Raji (cell line): ENCODE data around the gene SH3RF3.

Experiments used
- POLR2A ChIP-seq: IDR thresholded peaks from 2 replicates; pipeline ENCODE4 v1.6.1; 2011; ENCODE audit warnings: low read depth, low read length, control low read depth; ENCODE audit not compliant: insufficient read depth

Gene SH3RF3

GRCh38 chr2:109231428-109231827 is 102.4 kb downstream of the SH3RF3 start:
- no peak for TF ChIP-seq POLR2A

- no peak for TF ChIP-seq POLR2A
Measured at GRCh38 chr2:109231996-109232705, 103.1 kb downstream of the SH3RF3 start.

GRCh38 chr2:109232909-109233308 is 103.9 kb downstream of the SH3RF3 start:
- TF ChIP-seq POLR2A, result no peak

- no peak for TF ChIP-seq POLR2A
Measured at GRCh38 chr2:109233643-109234042, 104.6 kb downstream of the SH3RF3 start.

GRCh38 chr2:109234355-109234754 is 105.3 kb downstream of the SH3RF3 start:
- no peak for TF ChIP-seq POLR2A

- no peak for TF ChIP-seq POLR2A
Measured at GRCh38 chr2:109236147-109236546, 107.1 kb downstream of the SH3RF3 start.

- no peak for TF ChIP-seq POLR2A
Measured at GRCh38 chr2:109237792-109238191, 108.8 kb downstream of the SH3RF3 start.

- TF ChIP-seq POLR2A, result no peak
Measured at GRCh38 chr2:109238580-109238979, 109.6 kb downstream of the SH3RF3 start.

GRCh38 chr2:109239720-109240119 is 110.7 kb downstream of the SH3RF3 start:
- no peak for TF ChIP-seq POLR2A

- TF ChIP-seq POLR2A, result no peak
Measured at GRCh38 chr2:109242210-109242653, 113.2 kb downstream of the SH3RF3 start.

- no peak for TF ChIP-seq POLR2A
Measured at GRCh38 chr2:109242654-109243331, 113.8 kb downstream of the SH3RF3 start.

GRCh38 chr2:109243526-109244303 is 114.7 kb downstream of the SH3RF3 start:
- no peak for TF ChIP-seq POLR2A

- TF ChIP-seq POLR2A, result no peak
Measured at GRCh38 chr2:109244304-109244582, 115.2 kb downstream of the SH3RF3 start.

GRCh38 chr2:109244750-109245382 is 115.9 kb downstream of the SH3RF3 start:
- no peak for TF ChIP-seq POLR2A

GRCh38 chr2:109246176-109246575 is 117.2 kb downstream of the SH3RF3 start:
- no peak for TF ChIP-seq POLR2A
